GM12865 (cell line): ENCODE results near the gene SMDT1.

Experiments
- DNase-seq: peaks from one replicate; pipeline ENCODE4 v3.0.0; 2010; ENCODE audit warnings: low read depth
- H3K4me3 ChIP-seq: 2 replicates; pipeline ENCODE4 v1.5.1; 2011; ENCODE audit warnings: mild to moderate bottlenecking, low read depth, low read length, control low read depth
- CTCF ChIP-seq: IDR thresholded peaks from 2 replicates; pipeline ENCODE4 v1.5.1; 2011; ENCODE audit warnings: low read length, control low read depth, low read depth, inconsistent platforms; ENCODE audit not compliant: insufficient read depth; ENCODE audit errors: missing control alignments

Gene SMDT1

DNA sequence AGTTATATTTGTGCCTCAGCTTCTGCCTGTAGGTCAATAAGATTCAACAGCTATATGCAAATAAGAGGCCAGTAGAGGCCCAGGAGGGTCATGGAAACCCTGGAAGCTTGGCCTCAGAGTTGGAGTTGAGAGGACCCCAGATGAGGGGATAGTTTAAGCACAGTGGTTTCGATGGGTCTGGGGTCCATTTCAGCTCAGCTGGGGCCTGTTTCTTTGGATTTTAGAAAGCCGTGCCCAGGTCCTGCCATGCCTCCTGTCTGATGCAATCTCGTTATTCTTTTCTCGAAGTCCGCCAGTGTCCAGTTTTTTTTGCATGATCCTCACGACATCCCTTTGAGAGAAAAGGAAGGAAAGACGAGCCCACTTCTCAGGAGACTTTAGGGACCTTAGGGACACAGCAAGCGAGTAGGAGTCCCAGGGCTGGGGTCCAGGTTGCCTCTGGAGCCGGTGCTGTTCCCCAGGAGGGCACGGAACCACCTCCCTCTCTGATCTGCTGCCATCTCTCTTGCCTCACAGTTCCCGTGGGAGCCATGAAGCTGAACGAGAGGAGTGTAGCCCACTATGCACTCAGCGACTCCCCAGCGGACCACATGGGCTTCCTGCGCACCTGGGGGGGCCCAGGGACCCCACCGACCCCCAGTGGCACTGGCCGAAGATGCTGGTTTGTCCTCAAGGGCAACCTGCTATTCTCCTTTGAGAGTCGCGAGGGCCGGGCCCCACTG lies 2.6 kb upstream of the SMDT1 start:
- no peak overlapping the region for H3K4me3 ChIP-seq
- DNase-seq, result no peak
- TF ChIP-seq CTCF, result no peak

DNA sequence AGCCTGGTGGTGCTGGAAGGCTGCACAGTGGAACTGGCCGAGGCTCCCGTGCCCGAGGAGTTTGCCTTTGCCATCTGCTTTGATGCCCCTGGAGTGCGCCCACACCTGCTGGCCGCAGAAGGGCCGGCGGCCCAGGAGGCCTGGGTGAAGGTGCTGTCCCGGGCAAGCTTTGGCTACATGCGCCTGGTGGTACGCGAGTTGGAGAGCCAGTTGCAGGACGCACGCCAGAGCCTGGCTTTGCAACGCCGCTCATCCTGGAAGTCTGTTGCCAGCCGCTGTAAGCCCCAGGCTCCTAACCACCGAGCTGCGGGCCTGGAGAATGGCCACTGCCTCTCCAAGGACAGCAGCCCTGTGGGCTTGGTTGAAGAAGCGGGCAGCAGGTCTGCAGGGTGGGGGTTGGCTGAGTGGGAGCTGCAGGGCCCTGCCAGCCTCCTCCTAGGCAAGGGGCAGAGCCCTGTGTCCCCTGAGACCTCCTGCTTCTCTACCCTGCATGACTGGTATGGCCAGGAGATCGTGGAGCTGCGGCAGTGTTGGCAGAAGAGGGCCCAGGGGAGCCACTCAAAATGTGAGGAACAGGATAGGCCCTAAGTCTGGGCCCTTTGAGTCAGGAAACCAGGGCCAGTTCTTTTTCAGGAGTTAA lies 1.9 kb upstream of the SMDT1 start:
- no peak for DNase-seq
- H3K4me3 ChIP-seq, result no peak overlapping the region
- TF ChIP-seq CTCF, result no peak

- no peak for TF ChIP-seq CTCF
- peak overlapping the region; percentile 96 for H3K4me3 ChIP-seq
- no peak for DNase-seq
These were observed 806 bp upstream of the SMDT1 start for GRCh38 chr22:42078469-42079318.

DNA sequence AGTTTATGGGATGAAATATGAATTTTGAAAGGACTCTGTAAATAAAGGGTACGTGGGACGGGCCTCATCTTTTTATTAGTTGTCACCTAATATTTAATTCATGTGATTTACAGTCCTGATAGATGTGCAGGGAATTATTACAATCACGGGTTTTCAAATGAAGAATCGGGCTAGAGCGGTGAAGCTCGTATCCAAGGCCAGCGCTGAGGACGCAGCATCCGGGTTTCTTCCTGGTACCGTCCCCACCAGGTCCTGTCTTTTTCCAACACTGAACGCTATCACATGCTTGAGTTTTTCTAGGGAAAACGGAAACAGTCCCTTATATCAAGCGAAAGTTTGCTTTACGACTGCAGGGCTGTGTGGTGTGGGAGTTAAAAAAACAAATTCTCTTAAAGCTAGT lies 787 bp downstream of the SMDT1 start:
- H3K4me3 ChIP-seq, result peak overlapping the region; percentile 96
- peak; percentile 28 for DNase-seq
- TF ChIP-seq CTCF, result no peak

- TF ChIP-seq CTCF, result no peak
- DNase-seq, result no peak
- H3K4me3 ChIP-seq, result no peak overlapping the region
These were observed 3.6 kb downstream of the SMDT1 start for GRCh38 chr22:42083119-42083518.

DNA sequence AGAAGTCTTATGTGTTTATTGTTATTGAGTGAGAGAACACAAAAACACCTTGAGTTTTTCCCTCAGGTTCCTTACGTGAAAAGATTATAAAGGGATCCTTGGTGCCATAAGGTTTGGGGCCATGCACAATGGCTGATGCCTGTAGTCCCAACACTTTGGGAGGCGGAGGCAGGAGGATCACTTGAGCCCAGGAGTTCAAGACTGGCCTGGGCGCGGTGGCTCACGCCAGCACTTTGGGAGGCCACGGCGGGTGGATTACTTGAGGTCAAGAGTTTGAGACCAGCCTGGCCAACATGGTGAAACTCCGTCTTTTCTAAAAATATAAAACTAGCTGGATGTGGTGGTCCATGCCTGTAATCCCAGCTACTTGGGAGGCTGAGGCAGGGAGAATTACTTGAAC lies 5.4 kb downstream of the SMDT1 start:
- no peak for TF ChIP-seq CTCF
- DNase-seq, result no peak
- H3K4me3 ChIP-seq, result no peak overlapping the region
